Hepatocyte (in vitro differentiated cells): Measurements from ENCODE around the gene C5orf34. TPM values are rescaled to one million over a fixed set of nuclear protein-coding genes. Genes with fewer than 3 reads are reported as not detected.
"Not testable (repeated sequence)": the region's sequence is repeated elsewhere in the genome, so short reads cannot be mapped to it uniquely, and the experiment has no call there.

Experiments
- DNase-seq: peaks from one replicate; pipeline ENCODE4 v3.0.0-alpha.2; 2016; ENCODE audit warnings: low spot score
- H2AFZ ChIP-seq: fragments of 200-600 bp; sonication (generic); 2 replicates; pipeline ENCODE4 v1.6.0; 2016; ENCODE audit warnings: antibody characterized with exemption, mild to moderate bottlenecking
- H3K27ac ChIP-seq: fragments of 200-600 bp; sonication (generic); 2 replicates; pipeline ENCODE4 v1.5.1; 2016; ENCODE audit warnings: mild to moderate bottlenecking
- H3K27me3 ChIP-seq: fragments of 200-600 bp; sonication (generic); 2 replicates; pipeline ENCODE4 v1.6.1; 2016
- H3K36me3 ChIP-seq: fragments of 200-600 bp; sonication (generic); replicated peaks from 2 replicates; pipeline ENCODE4 v1.5.1; 2016; ENCODE audit warnings: low read depth; ENCODE audit not compliant: insufficient read depth
- H3K4me1 ChIP-seq: fragments of 200-600 bp; sonication (generic); 2 replicates; pipeline ENCODE4 v1.5.1; 2016; ENCODE audit warnings: mild to moderate bottlenecking, moderate library complexity; ENCODE audit not compliant: insufficient read depth
- H3K4me2 ChIP-seq: fragments of 200-600 bp; sonication (generic); 2 replicates; pipeline ENCODE4 v1.6.0; 2016
- H3K4me3 ChIP-seq: fragments of 200-600 bp; sonication (generic); 2 replicates; pipeline ENCODE4 v1.5.1; 2016; ENCODE audit warnings: mild to moderate bottlenecking
- H3K79me2 ChIP-seq: fragments of 200-600 bp; sonication (generic); 2 replicates; pipeline ENCODE4 v1.6.0; 2017; ENCODE audit warnings: mild to moderate bottlenecking
- H3K9me2 ChIP-seq: fragments of 200-600 bp; sonication (generic); replicated peaks from 2 replicates; pipeline ENCODE4 v1.6.0; 2017; ENCODE audit warnings: mild to moderate bottlenecking; ENCODE audit not compliant: insufficient read depth
- H3K9me3 ChIP-seq: fragments of 200-600 bp; sonication (generic); 2 replicates; pipeline ENCODE4 v1.5.1; 2016; ENCODE audit warnings: low read depth, mild to moderate bottlenecking
- H4K20me1 ChIP-seq: fragments of 200-600 bp; sonication (generic); 2 replicates; pipeline ENCODE4 v1.6.0; 2016; ENCODE audit warnings: mild to moderate bottlenecking; ENCODE audit not compliant: insufficient read depth, poor library complexity, severe bottlenecking
- CTCF ChIP-seq: fragments of 200-600 bp; sonication (generic); IDR thresholded peaks from 2 replicates; pipeline ENCODE4 v1.5.1; 2016; ENCODE audit warnings: antibody characterized with exemption, mild to moderate bottlenecking; ENCODE audit not compliant: poor library complexity
- EZH2 ChIP-seq: fragments of 200-600 bp; sonication (generic); IDR thresholded peaks from 2 replicates; pipeline ENCODE4 v1.6.1; 2016; ENCODE audit warnings: antibody characterized with exemption, mild to moderate bottlenecking, borderline replicate concordance
- EZH2phosphoT487 ChIP-seq: fragments of 200-600 bp; sonication (generic); IDR thresholded peaks from one replicate; pipeline ENCODE4 v1.6.1; 2018; ENCODE audit warnings: antibody characterized with exemption, mild to moderate bottlenecking, low read depth, moderate library complexity; ENCODE audit not compliant: unreplicated experiment, severe bottlenecking
- WGBS: methylation state at CpG from one replicate; pipeline ENCODE4 v1.1.6; 2016; ENCODE audit warnings: low lambda C conversion rate; ENCODE audit errors: missing lambda C conversion rate; 5-methylcytosine and 5-hydroxymethylcytosine counted together
- polyA plus RNA-seq: library from polyadenylated mRNA; unstranded; fragments of >200 nt; fragmentation: Nextera tagmentation; extraction: Ambion mirVana; gene quantifications from 2 replicates; pipeline ENCODE4 v1.2.1, GENCODE V29; 2016
- total RNA-seq: library from RNA; depleted of rRNA; stranded (reverse); fragments of >200 nt; gene quantifications from 2 replicates; pipeline ENCODE4 v1.2.3, GENCODE V29; 2014

The C5orf34 gene
- total and polyA plus RNA-seq, 2 experiments from 2014 or later: 3.3 to 4.5 TPM

DNA sequence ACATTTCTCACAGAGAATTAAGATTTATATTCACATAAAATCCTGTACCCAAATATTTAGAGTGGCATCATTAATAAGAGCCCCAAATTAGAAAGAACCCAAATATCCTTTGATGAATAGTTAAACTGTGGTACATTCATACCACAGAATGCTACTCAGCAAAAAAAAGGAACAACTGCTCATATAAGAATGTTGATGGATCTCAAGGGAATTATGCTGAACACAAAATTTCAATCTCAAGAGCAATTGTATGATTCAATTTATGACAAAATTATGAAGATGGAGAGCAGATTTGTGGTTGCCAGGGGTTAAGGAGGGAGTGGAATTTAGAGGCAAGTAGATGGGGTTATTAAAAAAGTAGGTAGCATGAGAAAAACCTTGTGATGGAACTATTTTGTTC lies 46.4 kb upstream of the C5orf34 start:
- no peaks in the 10 kb centered on the region for H3K36me3 ChIP-seq
- no peaks in the 10 kb centered on the region for H4K20me1 ChIP-seq
- no peak overlapping the region for H2AFZ ChIP-seq
- H3K9me3 ChIP-seq: no peaks in the 10 kb centered on the region
- H3K9me2 ChIP-seq: no peaks in the 10 kb centered on the region
- no peak overlapping the region for H3K4me2 ChIP-seq
- no peak overlapping the region for H3K27ac ChIP-seq
- no peak for DNase-seq
- TF ChIP-seq CTCF (no peak), EZH2phosphoT487 (no peak), EZH2 (no peak)
- no peaks in the 10 kb centered on the region for H3K79me2 ChIP-seq
- no peak overlapping the region for H3K4me3 ChIP-seq
- H3K4me1 ChIP-seq: no peaks in the 10 kb centered on the region
- no peaks in the 10 kb centered on the region for H3K27me3 ChIP-seq

DNA sequence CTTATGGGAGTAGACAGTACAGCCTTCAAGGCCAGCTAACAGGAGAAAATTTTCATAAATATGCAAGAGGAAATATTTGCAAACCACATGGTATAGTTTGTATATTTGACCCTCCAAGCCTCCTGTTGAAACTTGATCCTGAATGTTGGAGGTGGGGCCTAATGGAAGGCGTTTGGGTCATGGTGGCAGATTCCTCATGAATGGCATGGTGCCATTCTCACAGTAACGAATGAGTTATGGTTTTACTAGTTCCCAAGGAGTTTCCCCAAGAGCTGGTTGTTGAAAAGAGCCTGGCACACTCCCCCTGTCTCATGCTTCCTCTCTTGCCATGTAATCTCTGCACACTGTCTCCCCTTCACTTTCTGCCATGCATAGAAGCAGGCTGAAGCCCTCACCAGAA lies 45.2 kb upstream of the C5orf34 start:
- TF ChIP-seq EZH2: no peak
- no peak for TF ChIP-seq CTCF
- no peak for TF ChIP-seq EZH2phosphoT487
- Histone ChIP-seq H3K27ac (no peak overlapping the region), H3K9me3 (no peaks in the 10 kb centered on the region), H3K4me2 (no peak overlapping the region), H3K27me3 (no peaks in the 10 kb centered on the region), H3K36me3 (no peaks in the 10 kb centered on the region), H4K20me1 (peaks cover 5% of the 10 kb centered on the region), H2AFZ (no peak overlapping the region), H3K79me2 (peaks cover 10% of the 10 kb centered on the region), H3K9me2 (no peaks in the 10 kb centered on the region), H3K4me1 (no peaks in the 10 kb centered on the region), H3K4me3 (no peak overlapping the region)
- WGBS: 59% methylated on average over 2 of the region's 2 CpGs
- DNase-seq: no peak

GRCh38 chr5:43556857-43557542 lies 42.1 kb upstream of the C5orf34 start, which contains the start of gene PAIP1:
TSS of gene PAIP1 (minus strand) at chr5:43557077. CDS start at chr5:43556846, 231 bp downstream.
- DNase-seq: peak; percentile 93
- H3K4me2 ChIP-seq: peak within 1 kb of the TSS; percentile 96
- H3K27me3 ChIP-seq: no peaks in the 10 kb centered on the region
- no peaks in the 10 kb centered on the region for H3K36me3 ChIP-seq
- H3K4me1 ChIP-seq: peaks cover 15% of the 10 kb centered on the region
- H2AFZ ChIP-seq: peak within 1 kb of the TSS; percentile 99
- H3K4me3 ChIP-seq: peak within 1 kb of the TSS; percentile 85
- peaks cover 41% of the 10 kb centered on the region for H3K79me2 ChIP-seq
- under 1% methylated on average over 61 of the region's 79 CpGs for WGBS
- H3K9me2 ChIP-seq: no peaks in the 10 kb centered on the region
- H3K27ac ChIP-seq: peak within 1 kb of the TSS; percentile 100
- H4K20me1 ChIP-seq: peaks cover 35% of the 10 kb centered on the region
- TF ChIP-seq CTCF (peak; percentile 64), EZH2phosphoT487 (no peak)
- H3K9me3 ChIP-seq: no peaks in the 10 kb centered on the region

DNA sequence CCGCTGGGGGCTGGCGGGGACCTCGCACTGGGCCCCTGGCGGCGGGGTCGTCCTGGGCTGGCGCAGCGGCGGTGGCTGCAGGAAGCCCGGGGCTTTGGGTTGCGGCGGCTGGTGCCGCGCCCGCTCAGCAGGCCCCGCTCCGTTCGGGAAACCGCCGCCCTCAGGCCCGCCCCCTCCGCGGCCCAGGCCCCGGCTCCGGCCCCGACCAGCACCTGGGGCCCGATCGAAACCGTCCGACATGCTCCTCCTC lies 41.6 kb upstream of the C5orf34 start:
- H3K4me2 ChIP-seq: peak overlapping the region; percentile 85
- H3K27me3 ChIP-seq, H3K9me2 ChIP-seq, H3K9me3 ChIP-seq, H3K36me3 ChIP-seq, DNase-seq: not testable (repeated sequence)
- peaks cover 40% of the 10 kb centered on the region for H4K20me1 ChIP-seq
- peak overlapping the region; percentile 100 for H3K27ac ChIP-seq
- peaks cover 46% of the 10 kb centered on the region for H3K79me2 ChIP-seq
- H2AFZ ChIP-seq: peak overlapping the region; percentile 99
- no CpG with 5 or more reads among the region's 30 CpGs for WGBS
- peak overlapping the region; percentile 85 for H3K4me3 ChIP-seq
- H3K4me1 ChIP-seq: peaks cover 19% of the 10 kb centered on the region
